HG03439 (cell line): ENCODE data around the gene ASB6.

Source experiments
- ATAC-seq: cut with Tn5 transposase; IDR thresholded peaks from one replicate; pipeline ENCODE4 v1.9.1; 2021; ENCODE audit warnings: mild to moderate bottlenecking, moderate library complexity; ENCODE audit not compliant: unreplicated experiment

Gene ASB6

DNA sequence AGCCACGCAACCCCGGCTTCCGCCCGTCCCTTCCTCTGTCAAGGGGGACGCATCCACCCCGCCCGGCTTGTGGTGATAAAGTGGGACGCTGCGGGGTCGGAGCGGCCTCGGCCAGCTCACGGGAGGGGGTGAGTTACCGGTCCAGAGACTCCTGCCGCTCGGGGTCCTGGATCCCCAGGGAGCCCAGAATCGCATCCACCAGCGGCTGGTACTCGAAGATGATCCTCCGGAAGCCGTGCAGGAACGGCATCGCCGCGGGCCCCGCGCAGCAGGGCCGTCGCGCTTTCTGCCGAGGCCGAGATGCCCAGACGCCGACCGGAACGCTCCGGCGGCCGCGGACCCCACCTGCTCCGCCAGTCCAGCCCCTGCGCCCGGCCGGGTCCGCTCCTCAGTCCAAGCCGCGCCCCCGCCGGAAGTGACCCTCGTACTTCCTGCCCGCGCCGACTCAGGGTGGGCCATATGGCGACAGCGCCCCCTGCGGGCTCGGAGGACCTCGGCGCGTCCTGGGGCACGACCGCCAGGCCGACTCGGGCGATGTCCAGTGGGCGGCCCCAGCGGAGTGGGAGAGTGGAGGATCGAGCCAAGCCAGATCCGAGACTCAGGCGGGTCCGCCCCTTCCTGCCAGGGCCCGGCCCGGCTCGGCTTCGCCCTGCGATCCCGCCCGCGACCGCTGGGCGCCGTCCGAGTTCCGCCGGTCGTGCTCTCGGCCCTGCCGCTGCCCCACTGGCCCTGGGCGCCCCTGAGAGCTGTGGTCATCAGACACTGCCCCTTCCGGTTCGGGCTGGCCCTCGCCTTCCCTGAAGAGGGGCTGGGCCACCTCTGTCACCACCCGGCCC is at the start of gene ASB6:
TSS of gene ASB6 (minus strand) at position 402 of the 836 bp plus-strand sequence. CDS start at position 250, 152 bp downstream.
- ATAC-seq: peak; percentile 89

- no peak for ATAC-seq
Observed at GRCh38 chr9:129688285-129689043, 46.5 kb upstream of the ASB6 start.

- ATAC-seq: no peak
Observed at GRCh38 chr9:129687391-129687790, 45.4 kb upstream of the ASB6 start.

DNA sequence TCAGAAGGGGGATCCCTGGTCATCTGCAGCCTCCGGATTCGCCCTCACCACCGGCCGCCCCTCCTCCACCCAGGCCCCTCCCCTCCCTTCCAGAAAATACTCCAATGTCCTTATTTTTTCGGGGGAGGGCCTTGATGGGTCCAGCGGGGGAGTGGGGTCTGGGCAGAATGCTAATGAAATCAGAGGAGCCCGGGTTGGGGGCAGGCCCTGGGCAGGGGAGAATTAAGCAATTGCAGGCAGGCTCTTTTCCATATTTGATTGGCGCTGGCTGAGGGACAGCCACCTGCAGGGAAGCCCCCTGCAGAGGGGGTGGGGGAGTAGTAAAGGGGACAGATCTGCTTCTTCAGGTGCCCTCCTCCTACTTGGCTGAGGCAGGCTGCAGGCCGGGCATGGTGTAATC is 44.8 kb upstream of the ASB6 start:
- ATAC-seq: no peak

DNA sequence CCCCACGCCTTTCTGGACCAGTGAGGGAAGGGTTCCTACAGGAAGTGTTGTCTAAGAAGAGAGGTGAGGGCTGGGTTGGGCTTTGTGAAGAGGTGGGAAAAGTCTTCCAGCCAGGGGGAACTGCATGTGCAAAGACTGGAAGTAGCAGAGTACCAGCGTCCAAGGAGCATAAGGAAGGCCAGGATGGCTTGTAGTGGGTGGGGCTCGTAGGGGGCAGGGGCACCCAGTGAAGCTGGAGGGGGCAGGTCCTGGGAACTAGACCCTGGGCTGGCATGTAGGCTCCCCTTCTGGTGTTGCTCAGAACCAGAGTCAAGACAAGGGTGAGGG is 43.9 kb upstream of the ASB6 start:
- no peak for ATAC-seq

- no peak for ATAC-seq
Observed at GRCh38 chr9:129685220-129685932, 43.4 kb upstream of the ASB6 start.

DNA sequence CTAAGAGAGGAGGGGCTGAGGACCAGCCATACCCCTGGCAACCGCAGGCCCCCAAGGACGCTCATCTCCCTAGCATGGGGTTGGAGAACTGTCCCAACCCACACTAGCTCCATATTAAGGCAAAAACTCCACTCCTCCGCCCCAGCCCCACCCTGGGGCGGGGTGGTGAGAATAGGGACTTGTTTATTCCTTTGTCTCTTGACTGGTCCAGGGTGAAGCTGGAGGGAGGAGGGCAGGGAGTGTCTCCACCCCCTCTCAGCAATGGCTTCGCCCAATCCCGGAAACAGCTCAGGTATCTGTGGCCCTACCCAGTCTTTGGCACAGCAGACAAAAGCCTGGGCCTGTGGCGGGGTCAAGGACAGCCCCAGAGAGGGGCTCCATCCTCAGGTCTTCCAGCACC is 40.4 kb upstream of the ASB6 start:
- no peak for ATAC-seq

DNA sequence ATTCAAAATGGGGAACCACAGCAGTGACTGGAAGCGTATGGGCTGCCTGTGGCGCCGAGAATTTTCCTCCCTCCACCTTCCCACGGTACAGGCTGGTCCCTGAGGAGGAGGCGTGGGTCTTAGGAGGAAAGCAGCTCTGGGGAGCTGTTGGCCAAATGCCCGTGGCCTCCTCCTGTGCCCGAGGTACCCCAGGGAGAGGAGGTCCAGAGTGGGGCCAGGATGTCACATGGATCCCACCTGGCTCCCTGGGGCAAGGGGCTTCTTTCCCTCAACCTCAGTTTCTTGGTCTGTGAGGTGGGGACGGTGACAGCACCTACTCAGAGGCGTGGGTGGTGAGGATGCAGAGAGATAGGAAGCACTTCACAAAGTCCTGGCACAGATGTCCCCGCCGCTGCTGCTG is 40.0 kb upstream of the ASB6 start:
- no peak for ATAC-seq

DNA sequence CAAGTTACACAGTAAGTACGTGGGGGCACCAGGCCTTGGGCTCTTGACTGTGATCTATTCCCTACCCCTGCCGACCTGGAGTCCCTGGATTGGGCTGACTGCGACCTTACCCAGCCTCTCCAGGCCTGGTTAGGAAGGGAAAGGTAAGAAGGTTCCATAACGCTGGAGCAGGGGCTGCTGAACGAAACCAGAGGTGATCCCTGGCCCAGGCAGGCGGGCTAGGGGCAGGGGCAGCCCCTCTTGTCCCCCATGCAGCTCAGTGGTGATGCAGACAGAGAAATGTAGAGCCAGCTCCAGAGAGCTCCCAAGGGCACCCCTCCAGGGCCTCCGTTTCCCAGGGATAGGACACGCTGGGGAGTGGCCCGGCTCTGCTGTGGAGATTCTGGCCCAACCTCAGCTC is 37.6 kb upstream of the ASB6 start:
- no peak for ATAC-seq

DNA sequence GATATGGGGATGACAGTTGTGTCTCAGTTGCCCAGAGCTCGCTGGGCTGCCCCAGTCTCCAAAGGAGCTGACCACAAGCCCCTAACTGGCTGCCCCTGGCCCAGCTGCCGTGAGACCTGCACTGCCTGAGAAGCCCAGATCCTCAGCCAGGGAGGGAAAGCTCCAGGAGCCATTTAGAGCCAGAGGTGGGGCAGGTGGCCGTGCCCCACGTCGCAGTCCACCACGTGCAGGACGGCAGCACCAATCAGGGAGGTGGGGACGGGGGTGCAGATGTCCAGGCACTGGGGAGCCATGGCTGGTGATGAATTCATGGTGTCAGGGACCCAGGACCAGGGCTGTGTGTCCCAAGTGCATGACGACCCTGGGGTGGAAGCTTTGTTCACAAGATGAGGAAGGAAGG is 36.9 kb upstream of the ASB6 start:
- ATAC-seq: no peak

GRCh38 chr9:129677456-129677855 is 35.5 kb upstream of the ASB6 start:
- no peak for ATAC-seq

GRCh38 chr9:129676975-129677374 is 35.0 kb upstream of the ASB6 start:
- ATAC-seq: no peak

DNA sequence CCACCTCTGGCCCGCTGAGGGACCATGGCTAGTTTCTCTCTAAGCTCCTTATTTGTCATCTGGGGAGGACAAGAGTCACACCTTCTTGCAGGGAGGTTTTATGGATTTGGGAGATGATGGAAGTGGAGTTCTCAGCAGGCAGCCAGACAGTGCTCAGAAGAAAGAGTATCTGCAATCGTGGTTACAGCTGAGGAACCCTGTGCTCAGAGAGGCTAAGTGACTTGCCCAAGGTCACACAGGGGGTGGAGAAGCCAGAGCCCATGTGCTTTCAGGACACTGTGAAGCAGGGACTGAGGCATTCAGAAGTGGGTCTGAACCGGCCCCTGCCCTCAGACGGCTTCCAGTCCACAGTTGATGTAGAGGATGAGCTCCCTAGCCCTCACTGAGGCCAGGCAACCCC is 34.3 kb upstream of the ASB6 start:
- ATAC-seq: no peak

DNA sequence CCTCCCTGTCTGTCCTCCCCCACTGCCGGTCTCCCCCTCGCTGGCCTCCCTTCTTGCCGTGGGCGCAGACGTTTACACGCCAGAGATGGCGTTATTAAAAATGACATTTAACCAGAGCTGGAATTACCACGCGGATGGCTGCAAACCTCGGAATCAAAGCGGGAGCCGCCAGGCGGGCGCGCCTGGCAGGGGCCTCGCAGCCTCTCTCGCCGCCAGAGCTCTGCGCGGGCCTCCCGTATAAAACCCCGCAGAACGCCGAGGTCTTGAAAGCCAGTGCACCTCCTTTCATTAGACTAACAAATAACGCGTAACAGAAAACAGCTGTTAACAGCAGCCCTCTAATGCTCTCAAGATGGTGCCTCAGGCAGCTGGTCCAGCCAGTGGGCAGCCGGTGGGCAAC is 33.7 kb upstream of the ASB6 start:
- ATAC-seq: no peak

DNA sequence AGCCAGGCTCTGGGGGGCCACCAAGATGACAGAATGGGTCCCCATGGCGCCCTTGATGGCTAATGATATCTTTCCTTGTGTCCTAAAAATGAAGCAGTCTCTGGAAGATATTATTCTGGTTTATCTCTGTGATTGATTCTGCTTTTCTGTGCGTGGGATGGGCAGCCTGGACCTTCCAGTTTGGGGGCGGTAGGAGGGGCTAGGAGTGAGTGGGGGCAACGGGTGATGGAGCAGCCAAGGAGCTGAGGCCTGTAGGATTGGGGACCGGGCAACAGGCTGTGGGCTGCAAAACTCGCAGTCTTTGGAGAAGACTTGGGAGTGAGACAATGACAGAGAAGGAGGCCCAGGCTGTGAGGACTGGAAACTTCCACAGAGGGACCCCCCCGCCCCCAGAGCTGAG is 32.3 kb upstream of the ASB6 start:
- ATAC-seq: no peak

DNA sequence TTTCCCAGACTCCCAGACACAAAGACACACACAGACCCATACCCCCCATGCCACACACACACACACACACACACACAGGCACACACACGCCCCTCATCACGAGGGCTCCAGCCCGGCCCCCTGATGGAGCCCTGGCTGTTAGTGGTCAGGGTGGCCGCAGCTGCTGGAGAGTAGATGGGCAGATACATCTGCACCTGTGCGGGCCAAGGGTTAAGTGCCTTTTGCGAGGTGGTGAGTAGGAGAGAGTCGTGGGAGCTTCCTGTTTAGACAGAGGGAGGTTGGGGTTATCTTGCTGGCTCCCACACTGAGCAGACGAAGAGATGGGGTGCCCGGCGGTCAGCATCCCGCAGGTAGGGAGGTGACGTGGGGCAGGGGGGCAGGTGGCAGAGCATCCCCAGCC is 31.7 kb upstream of the ASB6 start:
- no peak for ATAC-seq

GRCh38 chr9:129672702-129673101 is 30.8 kb upstream of the ASB6 start:
- ATAC-seq: no peak

DNA sequence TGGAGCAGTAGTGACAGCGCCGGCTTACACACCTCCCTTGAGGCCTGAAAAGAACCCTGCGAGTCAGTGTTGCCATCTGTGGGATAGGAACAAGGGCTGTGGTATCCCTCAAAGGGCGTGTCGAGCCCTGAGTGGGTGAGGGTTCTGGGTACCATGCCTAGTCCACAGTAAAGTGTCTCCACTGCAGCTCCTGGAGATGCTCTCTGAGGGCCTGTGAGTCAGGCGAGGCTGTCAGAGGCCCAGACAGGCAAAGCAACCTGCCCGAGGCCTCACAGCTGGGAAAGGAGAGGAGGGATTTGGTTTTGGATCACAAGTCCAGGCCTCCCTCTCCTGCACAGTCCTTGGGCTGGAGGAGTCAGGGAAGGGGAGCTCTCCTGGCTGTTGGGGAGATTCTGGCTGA is 29.6 kb upstream of the ASB6 start:
- ATAC-seq: no peak

GRCh38 chr9:129671065-129671464 is 29.1 kb upstream of the ASB6 start:
- ATAC-seq: no peak

DNA sequence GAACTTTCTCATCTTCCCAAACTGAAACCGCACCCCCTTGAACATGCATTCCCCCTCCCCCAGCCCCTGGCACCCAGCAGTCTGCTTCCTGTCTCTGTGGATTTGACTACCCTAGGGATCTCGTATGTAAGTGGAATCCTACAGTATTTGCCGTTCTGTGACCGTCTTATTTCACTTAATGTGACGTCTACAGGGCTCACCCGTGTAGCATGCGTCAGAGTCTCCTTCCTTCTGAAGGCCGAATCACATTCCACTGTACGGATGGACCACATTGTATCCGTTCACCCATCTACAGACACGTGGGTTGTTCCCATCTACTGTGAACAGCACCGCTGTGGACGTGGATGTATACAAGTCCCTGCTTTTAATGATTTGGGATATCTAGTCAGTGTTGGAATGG is 28.0 kb upstream of the ASB6 start:
- ATAC-seq: no peak

DNA sequence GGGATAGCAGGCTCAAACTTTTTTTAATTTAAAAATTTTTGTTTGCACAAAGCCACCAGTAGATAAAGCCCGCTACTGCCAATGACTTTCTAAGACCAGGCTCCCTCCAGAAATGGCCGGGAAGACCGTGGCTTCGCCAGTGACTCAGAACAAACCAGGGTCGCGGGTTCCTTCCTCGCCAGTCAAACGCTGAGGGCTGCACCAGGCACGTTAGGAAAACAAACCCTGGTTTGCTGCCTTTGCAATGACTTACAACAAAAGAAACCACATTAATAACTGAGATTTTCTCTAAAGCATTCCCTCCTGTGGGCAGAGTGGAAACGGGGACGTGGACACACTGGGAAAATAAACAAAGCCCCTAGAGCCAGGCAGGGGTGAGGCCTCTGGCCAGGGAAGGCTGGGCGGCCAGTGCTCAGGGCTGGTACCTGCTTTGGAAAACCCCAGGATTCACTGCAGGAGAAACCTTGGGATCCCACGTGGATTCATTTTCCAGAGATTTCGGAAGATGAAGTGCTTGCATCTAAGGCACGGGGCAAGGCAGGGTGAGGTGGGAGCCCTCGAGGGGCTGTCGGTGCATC is 27.3 kb upstream of the ASB6 start:
- ATAC-seq: no peak
